ENCODE measurements around the gene MEGF8.

Gene MEGF8

GRCh38 chr19:42286349-42287016 lies 39.0 kb upstream of the MEGF8 start:
- FAIRE-seq (no peak), DNase-seq (ENCODE audit: low spot score) (no peak)

GRCh38 chr19:42287017-42287826 lies 38.2 kb upstream of the MEGF8 start:
- DNase-seq (ENCODE audit: low spot score) (no peak), FAIRE-seq (no peak)

DNA sequence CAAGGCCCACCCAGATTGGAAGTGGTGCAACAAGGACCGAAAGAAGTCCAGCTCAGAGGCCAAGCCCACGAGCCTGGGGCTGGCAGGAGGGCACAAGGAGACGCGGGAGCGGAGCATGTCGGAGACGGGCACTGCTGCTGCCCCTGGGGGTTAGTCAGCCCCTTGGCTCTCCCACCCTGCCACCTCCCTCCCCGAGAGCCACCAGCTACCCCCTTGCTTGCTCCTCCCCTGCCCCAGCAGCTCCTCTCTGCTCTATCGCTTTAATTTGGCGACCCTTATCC lies 37.7 kb upstream of the MEGF8 start:
- DNase-seq (ENCODE audit: low spot score) (no peak), FAIRE-seq (no peak)

- FAIRE-seq (no peak), DNase-seq (ENCODE audit: low spot score) (no peak)
These were observed 37.0 kb upstream of the MEGF8 start for GRCh38 chr19:42288387-42288786.

- no peak for DNase-seq (ENCODE audit: low spot score)
- FAIRE-seq: no peak
These were observed 36.4 kb upstream of the MEGF8 start for GRCh38 chr19:42288881-42289555.

DNA sequence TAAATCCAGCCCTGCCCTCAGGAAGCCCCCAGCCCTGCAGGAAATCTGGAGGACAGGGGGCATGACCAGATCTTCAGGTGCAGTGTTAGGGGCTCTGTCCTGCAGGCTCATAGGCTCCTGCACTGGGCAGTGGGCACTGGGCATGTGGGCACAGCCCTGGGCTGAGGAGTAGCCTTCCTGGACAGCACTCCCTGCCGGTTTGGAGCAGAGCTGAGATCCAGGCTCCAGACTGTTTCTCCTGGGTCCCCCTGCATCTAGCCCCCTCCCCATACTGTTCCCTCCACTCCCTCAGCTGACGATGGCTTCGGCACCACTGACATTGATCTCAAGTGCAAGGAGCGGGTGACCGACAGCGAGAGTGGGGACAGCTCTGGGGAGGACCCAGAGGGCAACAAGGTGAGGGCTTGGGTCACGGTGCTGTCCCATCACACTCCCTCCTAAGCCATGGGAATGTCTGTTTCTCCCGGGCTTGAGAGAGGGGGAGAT lies 35.8 kb upstream of the MEGF8 start:
- no peak for DNase-seq (ENCODE audit: low spot score)
- no peak for FAIRE-seq

GRCh38 chr19:42290136-42290522 lies 35.3 kb upstream of the MEGF8 start:
- FAIRE-seq: no peak
- DNase-seq (ENCODE audit: low spot score): no peak

- DNase-seq (ENCODE audit: low spot score) (no peak), FAIRE-seq (no peak)
These were observed 34.7 kb upstream of the MEGF8 start for GRCh38 chr19:42290523-42291434.

GRCh38 chr19:42291435-42291810 lies 34.0 kb upstream of the MEGF8 start:
- DNase-seq (ENCODE audit: low spot score) (no peak), FAIRE-seq (no peak)

- no peak for FAIRE-seq
- DNase-seq (ENCODE audit: low spot score): no peak
These were observed 33.1 kb upstream of the MEGF8 start for GRCh38 chr19:42292042-42292960.

- FAIRE-seq (no peak), DNase-seq (ENCODE audit: low spot score) (no peak)
These were observed 32.5 kb upstream of the MEGF8 start for GRCh38 chr19:42292963-42293362.

GRCh38 chr19:42293540-42293939 lies 31.9 kb upstream of the MEGF8 start:
- no peak for DNase-seq (ENCODE audit: low spot score)
- no peak for FAIRE-seq

DNA sequence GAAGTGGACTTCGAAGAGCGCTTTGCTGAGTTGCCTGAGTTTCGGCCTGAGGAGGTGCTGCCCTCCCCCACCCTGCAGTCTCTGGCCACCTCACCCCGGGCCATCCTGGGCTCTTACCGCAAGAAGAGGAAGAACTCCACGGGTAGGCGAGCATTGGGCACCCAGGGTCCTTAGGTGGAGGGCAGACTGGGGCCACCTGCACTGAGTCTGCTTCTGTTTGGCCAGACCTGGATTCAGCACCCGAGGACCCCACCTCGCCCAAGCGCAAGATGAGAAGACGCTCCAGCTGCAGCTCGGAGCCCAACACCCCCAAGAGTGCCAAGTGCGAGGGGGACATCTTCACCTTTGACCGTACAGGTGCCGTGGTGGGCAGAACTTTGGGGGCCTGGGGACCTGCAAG lies 31.5 kb upstream of the MEGF8 start:
- FAIRE-seq (no peak), DNase-seq (ENCODE audit: low spot score) (no peak)

DNA sequence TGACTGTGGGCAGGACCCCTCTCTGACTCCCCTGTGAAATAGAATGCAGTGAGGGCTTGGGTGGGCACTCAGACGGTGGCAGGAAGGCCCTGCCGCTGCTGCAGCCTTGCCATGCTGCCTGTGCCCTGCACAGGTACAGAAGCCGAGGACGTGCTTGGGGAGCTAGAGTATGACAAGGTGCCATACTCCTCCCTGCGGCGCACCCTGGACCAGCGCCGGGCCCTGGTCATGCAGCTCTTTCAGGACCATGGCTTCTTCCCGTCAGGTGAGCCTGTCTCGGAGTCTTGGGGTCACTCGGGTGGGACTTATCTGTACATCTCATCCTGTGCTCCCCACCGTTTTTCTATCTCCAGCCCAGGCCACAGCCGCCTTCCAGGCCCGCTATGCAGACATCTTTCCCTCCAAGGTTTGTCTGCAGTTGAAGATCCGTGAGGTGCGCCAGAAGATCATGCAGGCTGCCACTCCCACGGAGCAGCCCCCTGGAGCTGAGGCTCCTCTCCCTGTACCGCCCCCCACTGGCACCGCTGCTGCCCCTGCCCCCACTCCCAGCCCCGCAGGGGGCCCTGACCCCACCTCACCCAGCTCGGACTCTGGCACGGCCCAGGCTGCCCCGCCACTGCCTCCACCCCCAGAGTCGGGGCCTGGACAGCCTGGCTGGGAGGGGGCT lies 30.8 kb upstream of the MEGF8 start:
- FAIRE-seq: no peak
- DNase-seq (ENCODE audit: low spot score): no peak

DNA sequence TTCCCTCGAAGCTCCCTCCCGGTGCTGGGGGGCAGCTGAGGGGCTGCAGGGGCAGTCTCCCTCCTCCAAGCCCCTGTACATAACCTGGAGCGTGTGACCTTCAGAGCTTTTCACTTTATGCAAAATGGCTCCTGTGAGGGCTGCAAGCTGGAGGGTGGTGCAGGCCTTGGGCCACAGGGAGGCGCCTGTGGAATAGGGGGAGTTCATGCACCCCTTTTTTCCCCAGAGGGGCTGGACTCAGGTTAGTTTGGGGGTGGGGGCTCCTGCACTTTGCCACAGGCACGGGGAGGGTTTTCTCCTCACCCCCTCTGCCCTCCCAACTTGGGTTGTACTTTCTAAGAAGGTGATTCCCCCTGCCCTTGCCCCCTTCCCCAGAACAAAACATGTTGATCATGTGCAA lies 30.1 kb upstream of the MEGF8 start:
- FAIRE-seq (no peak), DNase-seq (ENCODE audit: low spot score) (no peak)

DNA sequence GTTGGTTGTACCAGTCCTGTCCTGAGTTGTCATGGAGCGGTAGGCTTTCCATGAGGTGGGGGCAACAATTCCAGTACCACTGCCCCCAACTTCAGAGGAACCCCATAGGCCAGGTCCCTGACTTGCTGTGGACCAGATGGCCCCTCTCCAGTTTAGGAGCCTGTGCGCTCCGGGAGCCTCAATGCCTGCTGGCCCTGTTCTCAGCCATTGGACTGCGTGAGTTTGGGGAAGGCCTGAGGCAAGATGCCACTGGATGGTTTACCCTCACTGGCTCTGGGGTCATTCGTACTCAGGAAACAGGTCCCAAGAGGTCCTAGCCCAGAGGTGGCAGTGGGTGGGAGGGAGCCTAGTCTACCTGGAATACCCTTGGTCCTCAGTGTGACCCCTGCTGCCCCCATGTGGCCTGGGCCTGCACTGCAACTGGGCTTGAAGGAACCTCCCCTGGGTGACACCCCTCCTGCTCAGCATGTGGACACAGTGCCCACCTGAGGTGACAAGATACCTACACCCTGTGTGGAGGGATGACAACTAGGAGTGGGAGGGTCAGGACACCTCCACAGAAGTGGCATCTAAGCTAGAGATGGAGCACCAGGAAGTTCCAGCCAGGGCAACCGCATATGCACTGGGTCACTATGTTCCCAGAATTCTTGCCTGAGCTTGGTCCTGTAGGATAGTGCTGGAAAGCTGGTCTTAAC lies 29.5 kb upstream of the MEGF8 start:
- peak; percentile 39 for DNase-seq (ENCODE audit: low spot score)
- FAIRE-seq: no peak

- FAIRE-seq (no peak), DNase-seq (ENCODE audit: low spot score) (no peak)
These were observed 28.4 kb upstream of the MEGF8 start for GRCh38 chr19:42297039-42297438.

DNA sequence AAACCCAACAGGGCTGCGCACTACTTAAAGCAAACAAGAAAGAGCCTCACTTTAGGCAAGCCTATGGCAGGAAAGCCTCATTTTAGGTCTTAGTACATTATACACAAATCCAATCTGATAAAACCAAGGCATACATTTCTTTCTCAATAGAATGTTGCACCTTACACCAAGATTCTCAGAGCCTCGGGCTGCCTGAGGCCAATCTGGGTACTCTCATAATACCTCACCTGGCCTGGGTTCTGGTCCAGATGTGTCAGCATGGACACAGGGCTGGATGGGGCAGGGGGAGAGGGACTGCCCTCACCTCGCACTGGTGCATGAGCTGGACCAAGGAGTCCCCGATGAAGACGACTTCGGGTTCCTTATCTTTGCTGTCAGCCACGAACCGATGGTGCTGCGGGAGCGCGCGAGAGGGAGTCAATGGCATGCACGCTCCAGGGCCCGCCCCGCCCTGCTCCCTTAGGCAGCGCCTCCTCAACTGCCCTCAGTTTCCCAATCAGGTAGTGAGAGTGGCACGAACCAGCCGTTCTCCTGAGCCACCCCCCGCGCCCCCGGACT lies 23.7 kb upstream of the MEGF8 start, which contains the start of gene PRR19:
PRR19 (plus strand) TSS at position 487 of the 558 bp plus-strand sequence. CDS start 7,453 bp downstream, outside the sequence.
- no peak for FAIRE-seq
- no peak for DNase-seq (ENCODE audit: low spot score)

DNA sequence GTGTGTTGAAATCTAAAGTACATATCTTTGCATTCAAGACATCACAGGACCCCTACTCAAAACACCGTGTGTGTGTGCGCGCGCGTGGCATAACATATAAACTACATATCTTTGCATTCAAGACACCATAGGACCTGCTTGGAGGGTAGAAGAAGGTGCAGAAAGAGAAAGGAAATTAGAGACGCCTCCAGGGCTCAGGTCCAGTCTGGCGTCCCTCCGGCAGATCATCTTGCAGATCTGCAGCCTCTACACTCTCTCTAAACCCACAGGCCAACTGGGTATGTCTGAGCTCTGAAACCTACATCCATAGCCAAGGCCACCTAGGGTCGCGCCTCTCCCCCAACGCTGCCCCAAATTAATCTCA lies 22.4 kb upstream of the MEGF8 start:
- DNase-seq (ENCODE audit: low spot score): no peak
- no peak for FAIRE-seq

All from RCC 7860 (cell line).